HG02588 (cell line): ENCODE measurements around the gene NUDT16.

ENCODE experiments used
- ATAC-seq: cut with Tn5 transposase; IDR thresholded peaks from one replicate; pipeline ENCODE4 v1.9.1; 2021; ENCODE audit warnings: mild to moderate bottlenecking, moderate library complexity; ENCODE audit not compliant: unreplicated experiment

Gene NUDT16

GRCh38 chr3:131435000-131435399, 53.4 kb downstream of the NUDT16 start:
- ATAC-seq, result no peak
